ENCODE data around the gene SLFN14. TPM values are rescaled to one million over a fixed set of nuclear protein-coding genes. Genes with fewer than 3 reads are reported as not detected.

Gene SLFN14
- total RNA-seq, 2 experiments from 2014 or later: 0.19 to 0.32 TPM

Other genes with a start within 250 kb of the SLFN14 start
- 10 to 100 TPM; 45.4 to 50.6 TPM for gene SLFN11, start 187.2 kb downstream of the SLFN14 start, total RNA-seq
- gene SLFN12, start 128.3 kb downstream of the SLFN14 start, total RNA-seq: 1 to 10 TPM; 6.7 to 7.5 TPM
- gene SLFN13, start 112.1 kb downstream of the SLFN14 start, total RNA-seq: 10 to 100 TPM; 23.3 to 24.3 TPM
- 10 to 100 TPM; 42.8 TPM for gene SLFN12L, start 23.1 kb downstream of the SLFN14 start, total RNA-seq
- 1 to 10 TPM; 5.4 to 6.0 TPM for gene PEX12, start 17.8 kb upstream of the SLFN14 start, total RNA-seq
- 100 to 1,000 TPM; 162 to 163 TPM for gene AP2B1, start 26.5 kb upstream of the SLFN14 start, total RNA-seq
- gene RASL10B, start 170.8 kb upstream of the SLFN14 start, total RNA-seq: under 1 TPM; 0.53 to 0.73 TPM
- gene GAS2L2, start 192.4 kb upstream of the SLFN14 start, total RNA-seq: under 1 TPM; 0.10 to 0.15 TPM
- not detected for gene C17orf50, start 200.1 kb upstream of the SLFN14 start, total RNA-seq
- not detected for gene MMP28, start 234.8 kb upstream of the SLFN14 start, total RNA-seq
- gene TAF15, start 248.7 kb upstream of the SLFN14 start, total RNA-seq: 100 to 1,000 TPM; 316 to 323 TPM

Measured in activated CD8-positive, alpha-beta memory T cell treated with anti-CD3 and anti-CD28 coated beads for 36 hours (primary cell).